Measurements from ENCODE around the gene VWF.

Gene VWF

GRCh38 chr12:5953835-5954586 is 170.5 kb downstream of the VWF start:
- H3K27me3 ChIP-seq (ENCODE audit: control insufficient read depth in 1 of 2, insufficient read depth in 2 of 2, low read length in 2 of 2): peaks cover 4 to 7% of the 10 kb centered on the region in 2 donors
- H3K27ac ChIP-seq (ENCODE audit: low read length): no peak overlapping the region
- no peaks in the 10 kb centered on the region for H3K36me3 ChIP-seq (ENCODE audit: control insufficient read depth in 2 of 2, insufficient read depth in 2 of 2, low read length in 2 of 2)
- H3K9ac ChIP-seq (ENCODE audit: low read length in 2 of 2): no peak overlapping the region
- H3K4me3 ChIP-seq (ENCODE audit: low read length in 2 of 2): no peak overlapping the region
- no peaks in the 10 kb centered on the region for H3K4me1 ChIP-seq (ENCODE audit: control insufficient read depth, insufficient read depth, low read length)
- no peaks in the 10 kb centered on the region for H3K9me3 ChIP-seq (ENCODE audit: control insufficient read depth in 2 of 2, low read length in 2 of 2)

- H3K27ac ChIP-seq (ENCODE audit: low read length): no peak overlapping the region
- H3K9ac ChIP-seq (ENCODE audit: low read length in 2 of 2): no peak overlapping the region
- H3K4me3 ChIP-seq (ENCODE audit: low read length in 2 of 2): no peak overlapping the region
- peaks cover 11 to 14% of the 10 kb centered on the region in 2 donors for H3K27me3 ChIP-seq (ENCODE audit: control insufficient read depth in 1 of 2, insufficient read depth in 2 of 2, low read length in 2 of 2)
- H3K4me1 ChIP-seq (ENCODE audit: control insufficient read depth, insufficient read depth, low read length): no peaks in the 10 kb centered on the region
- no peaks in the 10 kb centered on the region for H3K9me3 ChIP-seq (ENCODE audit: control insufficient read depth in 2 of 2, low read length in 2 of 2)
- no peaks in the 10 kb centered on the region for H3K36me3 ChIP-seq (ENCODE audit: control insufficient read depth in 2 of 2, insufficient read depth in 2 of 2, low read length in 2 of 2)
Measured at GRCh38 chr12:5952031-5952430, 172.4 kb downstream of the VWF start.

- H3K9ac ChIP-seq (ENCODE audit: low read length in 2 of 2): no peak overlapping the region
- peaks cover 9% of the 10 kb centered on the region for H3K4me1 ChIP-seq (ENCODE audit: control insufficient read depth, insufficient read depth, low read length)
- H3K4me3 ChIP-seq (ENCODE audit: low read length in 2 of 2): no peak overlapping the region
- H3K36me3 ChIP-seq (ENCODE audit: control insufficient read depth in 2 of 2, insufficient read depth in 2 of 2, low read length in 2 of 2): no peaks in the 10 kb centered on the region
- no peaks in the 10 kb centered on the region for H3K9me3 ChIP-seq (ENCODE audit: control insufficient read depth in 2 of 2, low read length in 2 of 2)
- peaks cover 30 to 33% of the 10 kb centered on the region in 2 donors for H3K27me3 ChIP-seq (ENCODE audit: control insufficient read depth in 1 of 2, insufficient read depth in 2 of 2, low read length in 2 of 2)
- H3K27ac ChIP-seq (ENCODE audit: low read length): no peak overlapping the region
Measured at GRCh38 chr12:5948696-5949095, 175.8 kb downstream of the VWF start.

GRCh38 chr12:5947006-5947405 is 177.5 kb downstream of the VWF start:
- no peaks in the 10 kb centered on the region for H3K9me3 ChIP-seq (ENCODE audit: control insufficient read depth in 2 of 2, low read length in 2 of 2)
- peaks cover 9% of the 10 kb centered on the region for H3K4me1 ChIP-seq (ENCODE audit: control insufficient read depth, insufficient read depth, low read length)
- no peak overlapping the region for H3K9ac ChIP-seq (ENCODE audit: low read length in 2 of 2)
- no peak overlapping the region for H3K27ac ChIP-seq (ENCODE audit: low read length)
- no peak overlapping the region for H3K4me3 ChIP-seq (ENCODE audit: low read length in 2 of 2)
- peaks cover 30 to 33% of the 10 kb centered on the region in 2 donors for H3K27me3 ChIP-seq (ENCODE audit: control insufficient read depth in 1 of 2, insufficient read depth in 2 of 2, low read length in 2 of 2)
- H3K36me3 ChIP-seq (ENCODE audit: control insufficient read depth in 2 of 2, insufficient read depth in 2 of 2, low read length in 2 of 2): no peaks in the 10 kb centered on the region

GRCh38 chr12:5946388-5946787 is 178.1 kb downstream of the VWF start:
- H3K4me1 ChIP-seq (ENCODE audit: control insufficient read depth, insufficient read depth, low read length): peaks cover 9% of the 10 kb centered on the region
- H3K9ac ChIP-seq (ENCODE audit: low read length in 2 of 2): no peak overlapping the region
- H3K27ac ChIP-seq (ENCODE audit: low read length): no peak overlapping the region
- H3K36me3 ChIP-seq (ENCODE audit: control insufficient read depth in 2 of 2, insufficient read depth in 2 of 2, low read length in 2 of 2): no peaks in the 10 kb centered on the region
- peaks cover 30 to 33% of the 10 kb centered on the region in 2 donors for H3K27me3 ChIP-seq (ENCODE audit: control insufficient read depth in 1 of 2, insufficient read depth in 2 of 2, low read length in 2 of 2)
- H3K9me3 ChIP-seq (ENCODE audit: control insufficient read depth in 2 of 2, low read length in 2 of 2): no peaks in the 10 kb centered on the region
- H3K4me3 ChIP-seq (ENCODE audit: low read length in 2 of 2): no peak overlapping the region

- H3K4me3 ChIP-seq (ENCODE audit: low read length in 2 of 2): peak within 1 kb of the TSS; percentile 70
- H3K27me3 ChIP-seq (ENCODE audit: control insufficient read depth in 1 of 2, insufficient read depth in 2 of 2, low read length in 2 of 2): peaks cover 29 to 33% of the 10 kb centered on the region in 2 donors
- peaks cover 0 to under 1% of the 10 kb centered on the region in 2 donors for H3K9me3 ChIP-seq (ENCODE audit: control insufficient read depth in 2 of 2, low read length in 2 of 2)
- no peaks in the 10 kb centered on the region for H3K36me3 ChIP-seq (ENCODE audit: control insufficient read depth in 2 of 2, insufficient read depth in 2 of 2, low read length in 2 of 2)
- peaks cover 9% of the 10 kb centered on the region for H3K4me1 ChIP-seq (ENCODE audit: control insufficient read depth, insufficient read depth, low read length)
- no peak within 1 kb of the TSS for H3K27ac ChIP-seq (ENCODE audit: low read length)
- H3K9ac ChIP-seq (ENCODE audit: low read length in 2 of 2): peak within 1 kb of the TSS in 1 of 2 donors; percentile 50
Measured at GRCh38 chr12:5945071-5946008, 179.1 kb downstream of the VWF start, which contains the start of gene ANO2. Gene ANO2, minus strand, starts transcription at chr12:5945259. Its CDS starts 42 bp downstream, at chr12:5945217.

GRCh38 chr12:5944688-5945070 is 179.8 kb downstream of the VWF start:
- peaks cover 9% of the 10 kb centered on the region for H3K4me1 ChIP-seq (ENCODE audit: control insufficient read depth, insufficient read depth, low read length)
- no peaks in the 10 kb centered on the region for H3K36me3 ChIP-seq (ENCODE audit: control insufficient read depth in 2 of 2, insufficient read depth in 2 of 2, low read length in 2 of 2)
- H3K9me3 ChIP-seq (ENCODE audit: control insufficient read depth in 2 of 2, low read length in 2 of 2): peaks cover 0 to 2% of the 10 kb centered on the region in 2 donors
- peak overlapping the region; percentile 70 for H3K4me3 ChIP-seq (ENCODE audit: low read length in 2 of 2)
- no peak overlapping the region for H3K27ac ChIP-seq (ENCODE audit: low read length)
- H3K9ac ChIP-seq (ENCODE audit: low read length in 2 of 2): peak overlapping the region in 1 of 2 donors; percentile 19
- H3K27me3 ChIP-seq (ENCODE audit: control insufficient read depth in 1 of 2, insufficient read depth in 2 of 2, low read length in 2 of 2): peaks cover 24 to 31% of the 10 kb centered on the region in 2 donors

- H3K27ac ChIP-seq (ENCODE audit: low read length): no peak overlapping the region
- H3K9ac ChIP-seq (ENCODE audit: low read length in 2 of 2): no peak overlapping the region
- peaks cover 0 to 4% of the 10 kb centered on the region in 2 donors for H3K9me3 ChIP-seq (ENCODE audit: control insufficient read depth in 2 of 2, low read length in 2 of 2)
- H3K36me3 ChIP-seq (ENCODE audit: control insufficient read depth in 2 of 2, insufficient read depth in 2 of 2, low read length in 2 of 2): no peaks in the 10 kb centered on the region
- H3K4me3 ChIP-seq (ENCODE audit: low read length in 2 of 2): no peak overlapping the region
- peaks cover 23 to 29% of the 10 kb centered on the region in 2 donors for H3K27me3 ChIP-seq (ENCODE audit: control insufficient read depth in 1 of 2, insufficient read depth in 2 of 2, low read length in 2 of 2)
- H3K4me1 ChIP-seq (ENCODE audit: control insufficient read depth, insufficient read depth, low read length): peaks cover 9% of the 10 kb centered on the region
Measured at GRCh38 chr12:5944053-5944452, 180.4 kb downstream of the VWF start.

GRCh38 chr12:5941907-5942306 is 182.6 kb downstream of the VWF start:
- H3K9me3 ChIP-seq (ENCODE audit: control insufficient read depth in 2 of 2, low read length in 2 of 2): peaks cover 0 to 4% of the 10 kb centered on the region in 2 donors
- peaks cover 15 to 22% of the 10 kb centered on the region in 2 donors for H3K27me3 ChIP-seq (ENCODE audit: control insufficient read depth in 1 of 2, insufficient read depth in 2 of 2, low read length in 2 of 2)
- no peak overlapping the region for H3K9ac ChIP-seq (ENCODE audit: low read length in 2 of 2)
- peaks cover 9% of the 10 kb centered on the region for H3K4me1 ChIP-seq (ENCODE audit: control insufficient read depth, insufficient read depth, low read length)
- no peaks in the 10 kb centered on the region for H3K36me3 ChIP-seq (ENCODE audit: control insufficient read depth in 2 of 2, insufficient read depth in 2 of 2, low read length in 2 of 2)
- no peak overlapping the region for H3K27ac ChIP-seq (ENCODE audit: low read length)
- no peak overlapping the region for H3K4me3 ChIP-seq (ENCODE audit: low read length in 2 of 2)

- Histone ChIP-seq H3K9me3 (ENCODE audit: control insufficient read depth in 2 of 2, low read length in 2 of 2) (peaks cover 0 to 2% of the 10 kb centered on the region in 2 donors), H3K27ac (ENCODE audit: low read length) (no peak overlapping the region), H3K4me3 (ENCODE audit: low read length in 2 of 2) (no peak overlapping the region), H3K36me3 (ENCODE audit: control insufficient read depth in 2 of 2, insufficient read depth in 2 of 2, low read length in 2 of 2) (no peaks in the 10 kb centered on the region), H3K9ac (ENCODE audit: low read length in 2 of 2) (no peak overlapping the region), H3K4me1 (ENCODE audit: control insufficient read depth, insufficient read depth, low read length) (no peaks in the 10 kb centered on the region), H3K27me3 (ENCODE audit: control insufficient read depth in 1 of 2, insufficient read depth in 2 of 2, low read length in 2 of 2) (peaks cover 0 to 11% of the 10 kb centered on the region in 2 donors)
Measured at GRCh38 chr12:5927732-5928516, 196.5 kb downstream of the VWF start.

All from stomach smooth muscle (tissue), 2 donors.